G401 (cell line): ENCODE data around the gene NBR1. TPM values are rescaled to one million over a fixed set of nuclear protein-coding genes. Genes with fewer than 3 reads are reported as not detected.
"Not testable (repeated sequence)": the region's sequence is repeated elsewhere in the genome, so short reads cannot be mapped to it uniquely, and the experiment has no call there.

Experiments
- DNase-seq: peaks from one replicate; pipeline ENCODE4 v3.0.0-alpha.2; 2015; ENCODE audit warnings: low spot score
- in situ Hi-C: cut with HindIII; loops from 2 replicates; pipeline ENCODE4 v1.10.0; 2016; ENCODE audit warnings: low sequenced_read_pairs, mixed read lengths
- total RNA-seq: library from RNA; depleted of rRNA; stranded (reverse); fragments of >200 nt; shearing (Covaris generic); gene quantifications from 2 replicates; pipeline ENCODE4 v1.2.3, GENCODE V29; 2014

NBR1 gene
- total RNA-seq, 1 experiment from 2014 or later, result 63.6 TPM

DNA sequence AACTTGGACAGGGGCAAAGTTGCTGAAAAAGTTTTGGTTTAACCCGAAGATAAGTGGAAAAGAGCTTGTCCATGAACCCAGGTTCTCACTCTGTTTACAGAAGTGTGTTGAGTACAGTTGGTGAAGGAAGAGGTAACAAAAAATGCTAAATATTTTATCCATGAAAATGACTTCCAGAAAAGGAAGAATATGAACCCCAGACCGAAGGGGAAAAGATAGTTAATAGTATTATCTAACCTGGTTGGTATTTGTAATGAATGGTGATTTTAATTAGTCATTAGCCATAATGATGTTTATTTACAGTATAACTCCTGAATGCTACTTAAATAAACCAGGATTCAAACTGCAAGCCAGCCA, 40.1 kb downstream of the NBR1 start:
- DNase-seq, result no peak
- in situ Hi-C loops, result no loop called here

- in situ Hi-C loops, result no loop called here
- peak; percentile 2 for DNase-seq
Measured at GRCh38 chr17:43211480-43212402, 40.7 kb downstream of the NBR1 start, which contains the start of gene TMEM106A. Gene TMEM106A, plus strand, starts transcription at chr17:43211875. Its CDS starts 1,167 bp downstream, at chr17:43213042.

DNA sequence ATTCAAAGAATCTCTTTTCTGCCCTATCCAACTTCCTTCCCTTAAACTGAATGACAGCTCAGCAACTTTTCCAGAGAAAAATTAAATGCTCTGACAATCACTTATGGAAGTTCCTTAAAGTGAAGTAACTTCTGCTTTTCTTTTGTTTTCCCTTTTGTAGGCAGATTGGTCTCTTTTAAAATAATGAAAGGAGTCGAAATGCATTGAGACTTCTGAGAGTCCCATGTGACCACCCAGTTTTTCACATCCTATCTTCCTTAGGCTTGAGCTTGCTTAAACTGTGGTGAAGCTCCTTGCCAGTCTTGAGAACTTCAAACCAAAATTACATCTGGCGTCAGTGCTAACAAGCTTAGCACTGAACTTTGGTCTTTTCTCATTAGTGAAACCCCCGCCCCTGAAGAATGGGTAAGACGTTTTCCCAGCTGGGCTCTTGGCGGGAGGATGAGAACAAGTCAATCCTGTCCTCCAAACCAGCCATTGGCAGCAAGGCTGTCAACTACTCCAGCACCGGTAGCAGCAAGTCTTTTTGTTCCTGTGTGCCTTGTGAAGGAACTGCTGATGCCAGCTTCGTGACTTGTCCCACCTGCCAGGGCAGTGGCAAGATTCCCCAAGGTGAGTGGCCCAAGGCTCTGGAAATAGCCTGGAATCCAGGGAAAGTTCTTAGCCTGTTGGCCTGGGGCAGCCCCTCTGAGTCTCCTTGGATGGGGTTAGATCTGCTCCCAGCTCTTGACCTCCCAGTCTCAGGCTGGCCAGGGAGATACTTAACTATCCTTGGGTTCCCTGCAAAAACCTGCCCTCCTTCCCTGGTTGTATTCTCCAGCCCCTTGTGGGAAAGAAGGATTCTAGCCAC, 41.9 kb downstream of the NBR1 start:
- in situ Hi-C loops, result no loop called here
- no peak for DNase-seq

GRCh38 chr17:43213545-43213944, 42.5 kb downstream of the NBR1 start:
- in situ Hi-C loops, result no loop called here
- no peak for DNase-seq

- DNase-seq, result no peak
- in situ Hi-C loops, result no loop called here
Measured at GRCh38 chr17:43215341-43215740, 44.3 kb downstream of the NBR1 start.

DNA sequence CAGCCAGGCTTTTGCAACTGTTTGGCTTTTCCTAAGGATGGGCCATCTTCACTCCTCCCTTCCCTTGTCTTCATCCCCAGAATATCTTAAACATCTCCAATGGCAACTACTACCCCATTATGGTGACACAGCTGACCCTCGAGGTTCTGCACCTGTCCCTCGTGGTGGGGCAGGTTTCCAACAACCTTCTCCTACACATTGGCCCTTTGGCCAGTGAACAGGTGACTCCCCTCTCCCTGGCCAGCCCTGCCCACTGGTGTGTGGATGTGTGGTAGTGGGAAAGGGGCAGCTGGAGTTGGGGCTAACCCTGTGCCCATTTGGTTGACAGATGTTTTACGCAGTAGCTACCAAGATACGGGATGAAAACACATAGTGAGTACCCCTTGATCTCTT, 45.4 kb downstream of the NBR1 start:
- in situ Hi-C loops, result no loop called here

GRCh38 chr17:43216762-43217613, 46.0 kb downstream of the NBR1 start:
- no peak for DNase-seq
- in situ Hi-C loops, result no loop called here

More for the DNA sequence above, 45.4 kb downstream of the NBR1 start:
- DNase-seq, result no peak

DNA sequence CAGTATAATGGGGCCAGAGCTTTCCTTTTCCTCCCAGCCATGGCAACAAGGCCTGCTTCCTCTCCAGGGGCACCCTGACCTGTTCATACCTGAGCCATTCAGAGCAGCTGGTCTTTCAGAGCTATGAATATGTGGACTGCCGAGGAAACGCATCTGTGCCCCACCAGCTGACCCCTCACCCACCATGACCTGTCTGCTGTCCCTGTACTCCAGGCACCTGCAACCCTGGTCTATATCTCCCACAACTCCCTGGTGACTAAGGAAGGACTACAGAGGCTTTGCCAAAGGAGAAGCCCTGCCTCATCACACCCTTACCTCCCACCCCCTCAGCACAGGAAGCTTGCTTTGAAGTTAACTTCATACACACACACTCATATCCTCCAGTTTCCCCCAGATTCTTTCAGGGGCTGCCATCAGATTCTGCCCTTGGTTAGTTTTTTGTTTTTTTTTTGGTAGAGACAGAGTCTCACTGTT, 46.6 kb downstream of the NBR1 start:
- no peak for DNase-seq
- in situ Hi-C loops, result no loop called here

DNA sequence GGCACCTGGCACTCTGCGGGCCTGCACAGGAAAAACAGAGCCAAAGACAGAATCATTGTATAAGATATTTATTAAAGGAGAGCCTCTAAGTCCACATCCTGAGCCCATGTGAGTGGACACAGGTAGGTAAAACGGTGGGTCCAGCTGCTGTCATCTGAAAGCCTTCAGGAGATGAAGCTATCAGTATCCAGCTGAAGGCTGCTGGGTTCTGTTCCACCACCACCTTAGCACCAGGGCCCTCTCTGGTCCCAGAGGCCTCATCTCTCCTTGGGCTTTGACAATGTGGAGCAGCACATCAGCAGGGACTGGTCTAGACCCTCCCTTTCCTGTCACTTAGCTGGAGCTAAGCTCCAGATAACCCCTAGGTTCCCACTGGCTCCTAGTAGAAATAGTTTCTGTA, 48.0 kb downstream of the NBR1 start:
- in situ Hi-C loops, result no loop called here

GRCh38 chr17:43219746-43220380, 48.8 kb downstream of the NBR1 start:
- DNase-seq, result no peak
- in situ Hi-C loops, result no loop called here

More for the DNA sequence above, 48.0 kb downstream of the NBR1 start:
- no peak for DNase-seq

DNA sequence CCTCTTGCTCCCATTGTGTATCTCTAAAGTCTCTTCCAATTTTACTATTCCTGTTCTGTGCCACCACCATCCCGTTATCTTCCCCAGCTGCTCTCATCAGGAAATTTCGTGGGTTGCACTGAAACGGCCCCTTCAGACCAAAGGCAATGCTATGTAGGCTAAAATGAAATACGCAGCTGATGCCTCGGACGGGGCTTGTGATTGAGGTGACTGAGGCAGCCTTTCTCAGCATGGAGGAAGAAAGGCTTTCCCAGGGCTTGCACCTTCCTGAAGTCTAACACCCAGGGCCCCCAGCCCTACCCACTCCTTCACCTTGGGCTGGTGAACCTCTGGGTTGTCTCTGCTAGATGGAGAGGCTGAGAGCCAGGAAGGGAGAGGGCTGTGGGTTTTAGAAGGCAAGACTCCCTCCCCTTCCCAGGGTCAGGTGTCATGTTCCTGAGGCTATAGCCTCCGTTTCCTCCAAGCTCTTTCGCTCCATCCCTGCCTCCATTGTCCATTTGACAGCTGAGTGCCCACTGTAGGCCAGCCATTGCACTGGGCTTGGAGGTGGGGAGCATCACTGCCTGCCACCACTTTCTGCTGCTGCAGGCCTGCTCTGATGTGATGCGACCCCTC, 49.6 kb downstream of the NBR1 start:
- no peak for DNase-seq
- in situ Hi-C loops, result no loop called here

DNA sequence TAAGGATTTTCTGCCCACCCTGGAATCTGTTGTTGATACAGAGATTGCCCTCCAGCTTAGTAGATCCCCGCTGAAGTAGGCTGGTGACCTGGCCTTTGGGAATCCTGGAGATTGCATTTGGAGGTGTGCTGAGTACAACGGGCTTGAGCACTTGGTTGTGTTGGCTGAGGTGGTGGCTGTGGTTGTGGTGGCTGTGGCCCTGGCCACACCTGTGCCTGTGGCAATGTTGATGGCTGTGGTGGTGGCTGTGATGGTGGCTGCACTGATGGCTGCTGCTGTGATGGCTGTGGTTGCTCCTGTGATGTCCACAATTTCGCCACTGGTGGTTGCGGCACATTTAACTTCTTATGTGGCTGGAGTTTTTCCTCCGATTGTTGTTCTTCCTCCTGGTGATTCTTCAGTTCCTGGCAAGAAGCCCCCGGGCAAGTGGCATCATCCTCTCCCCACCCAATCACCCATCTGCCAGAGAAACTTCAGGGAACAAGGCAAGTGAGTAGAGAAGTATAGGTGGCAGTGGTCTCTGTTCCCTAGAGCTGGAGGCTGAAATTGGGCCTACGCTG, 53.2 kb downstream of the NBR1 start:
- in situ Hi-C loops, result no loop called here
- no peak for DNase-seq

DNA sequence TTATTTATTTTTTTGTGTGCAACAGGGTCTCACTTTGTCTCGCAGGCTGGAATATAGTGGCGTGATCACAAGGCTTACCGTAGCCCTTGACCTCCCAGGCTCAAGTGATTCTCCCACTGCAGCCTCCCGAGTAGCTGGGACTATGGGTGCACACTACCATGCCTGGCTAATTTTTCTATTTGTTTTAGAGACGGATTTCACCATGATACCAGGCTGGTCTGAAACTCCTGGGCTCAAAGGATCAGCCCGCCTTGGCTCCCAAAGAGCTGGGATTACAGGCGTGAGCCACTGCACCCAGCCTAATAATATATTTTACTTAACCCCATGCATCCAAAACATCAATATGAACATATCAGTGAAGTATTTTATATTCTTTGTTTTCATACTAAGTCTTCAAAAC, 55.4 kb downstream of the NBR1 start:
- in situ Hi-C loops, result no loop called here
- no peak for DNase-seq

GRCh38 chr17:43228020-43228782, 57.2 kb downstream of the NBR1 start, which contains the start of gene CCDC200:
Gene CCDC200, minus strand, starts transcription at chr17:43228623. Its CDS starts 69 bp downstream, at chr17:43228554.
- in situ Hi-C loops, DNase-seq: not testable (repeated sequence)

GRCh38 chr17:43231205-43232020, 60.4 kb downstream of the NBR1 start:
- in situ Hi-C loops, DNase-seq: not testable (repeated sequence)

GRCh38 chr17:43232021-43232699, 61.1 kb downstream of the NBR1 start:
- DNase-seq, result not testable (repeated sequence)

More at GRCh38 chr17:43232021-43232699, 61.1 kb downstream of the NBR1 start:
- in situ Hi-C loops, result not testable (repeated sequence)
